HepG2 (cell line): Measurements from ENCODE around the gene NAA38. TPM values are rescaled to one million over a fixed set of nuclear protein-coding genes. Genes with fewer than 3 reads are reported as not detected.

ENCODE experiments used
- ATF7-NPFF ChIP-seq: sonication (generic); formaldehyde crosslinking; IDR thresholded peaks from 2 replicates; pipeline ENCODE4 v1.8.1; 2023; ENCODE audit warnings: mild to moderate bottlenecking, low read depth, missing genetic modification reagents, moderate library complexity
- ATRX ChIP-seq: sonication (generic); formaldehyde crosslinking; IDR thresholded peaks from 2 replicates; pipeline ENCODE4 v1.4.0; 2020; ENCODE audit warnings: missing genetic modification reagents, borderline replicate concordance
- BHLHE40 ChIP-seq: IDR thresholded peaks from 2 replicates; pipeline ENCODE4 v1.6.1; 2011; ENCODE audit warnings: low read length, improper control_type of control experiment
- CCDC6 ChIP-seq: sonication (generic); formaldehyde crosslinking; IDR thresholded peaks from 2 replicates; pipeline ENCODE4 v1.8.1; 2022; ENCODE audit warnings: mild to moderate bottlenecking, missing genetic modification reagents, moderate library complexity
- GABPB1 ChIP-seq: IDR thresholded peaks from 2 replicates; pipeline ENCODE4 v1.6.1; 2016; ENCODE audit warnings: mild to moderate bottlenecking, missing genetic modification reagents, moderate library complexity, missing compliant biosample characterization
- GPBP1L1 ChIP-seq: sonication (generic); formaldehyde crosslinking; IDR thresholded peaks from 2 replicates; pipeline ENCODE4 v1.5.0; 2020; ENCODE audit warnings: mild to moderate bottlenecking, missing genetic modification reagents
- KDM5B ChIP-seq: sonication (generic); formaldehyde crosslinking; IDR thresholded peaks from 2 replicates; pipeline ENCODE4 v1.4.0; 2020; ENCODE audit warnings: missing genetic modification reagents, mild to moderate bottlenecking, borderline replicate concordance
- MAF1 ChIP-seq: sonication (generic); formaldehyde crosslinking; IDR thresholded peaks from 2 replicates; pipeline ENCODE4 v1.5.0; 2020; ENCODE audit warnings: missing genetic modification reagents, borderline replicate concordance
- PCBP2 ChIP-seq: fragments of 200-400 bp; formaldehyde crosslinking; optimal IDR thresholded peaks from 2 replicates; pipeline ENCODE3; 2018; ENCODE audit warnings: low read length, low read depth; ENCODE audit not compliant: poor library complexity, severe bottlenecking
- PHF8 ChIP-seq: sonication (generic); formaldehyde crosslinking; IDR thresholded peaks from 2 replicates; pipeline ENCODE4 v1.5.0; 2020; ENCODE audit warnings: missing genetic modification reagents
- PRMT3 ChIP-seq: sonication (generic); formaldehyde crosslinking; IDR thresholded peaks from 2 replicates; pipeline ENCODE4 v1.8.1; 2022; ENCODE audit warnings: low read depth, mild to moderate bottlenecking, moderate library complexity, missing genetic modification reagents, borderline replicate concordance
- SP4 ChIP-seq: sonication (generic); formaldehyde crosslinking; IDR thresholded peaks from 2 replicates; pipeline ENCODE4 v1.8.1; 2023; ENCODE audit warnings: mild to moderate bottlenecking, missing genetic modification reagents
- TAF15 ChIP-seq: fragments of 200-400 bp; formaldehyde crosslinking; IDR thresholded peaks from one replicate; pipeline ENCODE4 v1.6.1; 2018; ENCODE audit warnings: mild to moderate bottlenecking, low read depth, low read length; ENCODE audit not compliant: poor library complexity, severe bottlenecking
- TIGD3 ChIP-seq: sonication (generic); formaldehyde crosslinking; IDR thresholded peaks from 2 replicates; pipeline ENCODE4 v1.5.1; 2020; ENCODE audit warnings: mild to moderate bottlenecking, missing genetic modification reagents, borderline replicate concordance
- ZMYM2 ChIP-seq: sonication (generic); formaldehyde crosslinking; IDR thresholded peaks from 2 replicates; pipeline ENCODE4 v1.8.0; 2022; ENCODE audit warnings: mild to moderate bottlenecking, missing genetic modification reagents
- ZNF101 ChIP-seq: sonication (generic); formaldehyde crosslinking; IDR thresholded peaks from 2 replicates; pipeline ENCODE4 v1.4.0; 2020; ENCODE audit warnings: mild to moderate bottlenecking, low read depth, missing genetic modification reagents, borderline replicate concordance
- ZNF549 ChIP-seq: sonication (generic); formaldehyde crosslinking; IDR thresholded peaks from 2 replicates; pipeline ENCODE4 v1.5.0; 2020; ENCODE audit warnings: missing genetic modification reagents
- ZNF629 ChIP-seq: sonication (generic); formaldehyde crosslinking; conservative IDR thresholded peaks from 2 replicates; pipeline ENCODE4 v1.5.0; 2020; ENCODE audit warnings: missing genetic modification reagents
- ZNF7 ChIP-seq: IDR thresholded peaks from 2 replicates; pipeline ENCODE4 v1.6.1; 2016; ENCODE audit warnings: missing biosample characterization, missing genetic modification reagents
- ZNF879 ChIP-seq: sonication (generic); formaldehyde crosslinking; IDR thresholded peaks from 2 replicates; pipeline ENCODE4 v1.8.1; 2023; ENCODE audit warnings: missing genetic modification reagents
- polyA plus RNA-seq, 8 experiments: library from polyadenylated mRNA; depleted of rRNA in 3 of 8; stranded (reverse) in 7 of 8; unstranded in 1 of 8; fragments of >200 nt; fragmentation: Illumina TruSeq in 4 of 8; extraction: Trizol in 4 of 8; gene quantifications; 2 replicates each; pipeline versions ENCODE4 v1.2.1 to v1.2.3, GENCODE V29; 2011 to 2016; ENCODE audit warnings: low read depth in 4 of 8, missing spikeins in 1 of 8, mixed read lengths in 1 of 8; ENCODE audit not compliant: insufficient read depth in 1 of 8
- total RNA-seq, 5 experiments: library from RNA; depleted of rRNA; stranded (reverse); fragments of >200 nt; fragmentation: Illumina TruSeq; extraction: Trizol; gene quantifications; 2 replicates each; pipeline ENCODE4 v1.2.3, GENCODE V29; 2016; ENCODE audit warnings: low read depth in 1 of 5
- TF ChIP-seq, protein P1 (sequence below): sonication (generic); formaldehyde crosslinking; IDR thresholded peaks from 2 replicates; pipeline ENCODE4 v1.4.0; 2020; ENCODE audit warnings: missing genetic modification reagents, borderline replicate concordance
- TF ChIP-seq, protein P2 (sequence below): sonication (generic); formaldehyde crosslinking; IDR thresholded peaks from 2 replicates; pipeline ENCODE4 v1.4.0; 2020; ENCODE audit warnings: missing genetic modification reagents

NAA38 gene
- total and polyA plus RNA-seq, 2 of the 13 experiments (the other 11 are each of a cell fraction or from before 2014, with no cell fraction given): 46.9 to 91.6 TPM

DNA sequence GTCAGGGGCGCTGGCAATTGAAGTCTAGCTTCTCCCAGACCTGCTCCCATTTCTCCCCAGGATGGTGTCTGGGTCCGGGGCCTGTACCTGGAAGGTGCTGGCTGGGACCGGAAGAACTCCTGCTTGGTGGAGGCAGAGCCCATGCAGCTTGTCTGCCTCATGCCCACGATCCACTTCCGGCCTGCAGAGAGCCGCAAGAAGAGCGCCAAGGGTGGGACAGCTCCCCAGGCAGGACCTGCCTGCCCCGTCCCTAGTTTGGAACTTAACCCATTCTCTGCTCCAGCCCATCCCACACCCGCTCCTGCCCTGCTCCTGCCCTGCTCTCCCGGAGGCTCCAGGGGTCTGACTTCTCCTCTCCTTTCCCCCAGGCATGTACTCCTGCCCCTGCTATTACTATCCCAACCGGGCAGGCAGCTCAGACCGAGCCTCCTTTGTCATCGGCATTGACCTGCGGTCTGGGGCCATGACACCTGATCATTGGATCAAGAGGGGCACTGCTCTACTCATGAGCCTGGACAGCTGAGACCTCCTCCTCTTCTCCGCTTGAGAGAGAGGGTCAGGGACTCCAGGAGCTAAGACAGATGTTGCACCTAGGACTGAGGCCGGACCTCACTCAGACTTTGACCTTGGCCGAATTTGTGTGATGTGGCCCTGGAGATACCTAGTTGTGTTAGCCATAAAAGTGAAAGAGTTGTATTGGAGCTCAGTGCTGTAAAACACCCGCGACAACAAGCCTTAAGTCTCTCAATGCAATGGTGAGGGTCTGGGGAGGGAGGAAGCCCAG lies 24.2 kb downstream of the NAA38 start (continued):
- TF ChIP-seq TIGD3 (CRISPR knock-in tag) (no peak; the same call in 1 of the 2 replicates), PHF8 (no peak), PRMT3 (CRISPR knock-in tag) (no peak), BHLHE40 (no peak), PCBP2 (no peak), CCDC6 (CRISPR knock-in tag) (peak; percentile 62; the same call in 1 of the 2 replicates), KDM5B (CRISPR knock-in tag) (0 out of 2 replicates have a peak, but pooled peaks have one; percentile 12), ZNF549 (CRISPR knock-in tag) (no peak), GPBP1L1 (CRISPR knock-in tag) (no peak), ZNF101 (CRISPR knock-in tag) (no peak), ZNF879 (CRISPR knock-in tag) (no peak), SP4 (CRISPR knock-in tag) (no peak), ZNF7 (no peak), GABPB1 (CRISPR knock-in tag) (0 out of 2 replicates have a peak, but pooled peaks have one; percentile 54), MAF1 (CRISPR knock-in tag) (no peak), ZNF629 (no peak), ATF7-NPFF (0 out of 2 replicates have a peak, but pooled peaks have one; percentile 34), ATRX (CRISPR knock-in tag) (no peak), ZMYM2 (no peak), TAF15 (no peak)
- TF ChIP-seq, protein P1, sequence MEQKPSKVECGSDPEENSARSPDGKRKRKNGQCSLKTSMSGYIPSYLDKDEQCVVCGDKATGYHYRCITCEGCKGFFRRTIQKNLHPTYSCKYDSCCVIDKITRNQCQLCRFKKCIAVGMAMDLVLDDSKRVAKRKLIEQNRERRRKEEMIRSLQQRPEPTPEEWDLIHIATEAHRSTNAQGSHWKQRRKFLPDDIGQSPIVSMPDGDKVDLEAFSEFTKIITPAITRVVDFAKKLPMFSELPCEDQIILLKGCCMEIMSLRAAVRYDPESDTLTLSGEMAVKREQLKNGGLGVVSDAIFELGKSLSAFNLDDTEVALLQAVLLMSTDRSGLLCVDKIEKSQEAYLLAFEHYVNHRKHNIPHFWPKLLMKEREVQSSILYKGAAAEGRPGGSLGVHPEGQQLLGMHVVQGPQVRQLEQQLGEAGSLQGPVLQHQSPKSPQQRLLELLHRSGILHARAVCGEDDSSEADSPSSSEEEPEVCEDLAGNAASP (CRISPR knock-in tag): peak; percentile 16; the same call in 1 of the 2 replicates
- TF ChIP-seq, protein P2, sequence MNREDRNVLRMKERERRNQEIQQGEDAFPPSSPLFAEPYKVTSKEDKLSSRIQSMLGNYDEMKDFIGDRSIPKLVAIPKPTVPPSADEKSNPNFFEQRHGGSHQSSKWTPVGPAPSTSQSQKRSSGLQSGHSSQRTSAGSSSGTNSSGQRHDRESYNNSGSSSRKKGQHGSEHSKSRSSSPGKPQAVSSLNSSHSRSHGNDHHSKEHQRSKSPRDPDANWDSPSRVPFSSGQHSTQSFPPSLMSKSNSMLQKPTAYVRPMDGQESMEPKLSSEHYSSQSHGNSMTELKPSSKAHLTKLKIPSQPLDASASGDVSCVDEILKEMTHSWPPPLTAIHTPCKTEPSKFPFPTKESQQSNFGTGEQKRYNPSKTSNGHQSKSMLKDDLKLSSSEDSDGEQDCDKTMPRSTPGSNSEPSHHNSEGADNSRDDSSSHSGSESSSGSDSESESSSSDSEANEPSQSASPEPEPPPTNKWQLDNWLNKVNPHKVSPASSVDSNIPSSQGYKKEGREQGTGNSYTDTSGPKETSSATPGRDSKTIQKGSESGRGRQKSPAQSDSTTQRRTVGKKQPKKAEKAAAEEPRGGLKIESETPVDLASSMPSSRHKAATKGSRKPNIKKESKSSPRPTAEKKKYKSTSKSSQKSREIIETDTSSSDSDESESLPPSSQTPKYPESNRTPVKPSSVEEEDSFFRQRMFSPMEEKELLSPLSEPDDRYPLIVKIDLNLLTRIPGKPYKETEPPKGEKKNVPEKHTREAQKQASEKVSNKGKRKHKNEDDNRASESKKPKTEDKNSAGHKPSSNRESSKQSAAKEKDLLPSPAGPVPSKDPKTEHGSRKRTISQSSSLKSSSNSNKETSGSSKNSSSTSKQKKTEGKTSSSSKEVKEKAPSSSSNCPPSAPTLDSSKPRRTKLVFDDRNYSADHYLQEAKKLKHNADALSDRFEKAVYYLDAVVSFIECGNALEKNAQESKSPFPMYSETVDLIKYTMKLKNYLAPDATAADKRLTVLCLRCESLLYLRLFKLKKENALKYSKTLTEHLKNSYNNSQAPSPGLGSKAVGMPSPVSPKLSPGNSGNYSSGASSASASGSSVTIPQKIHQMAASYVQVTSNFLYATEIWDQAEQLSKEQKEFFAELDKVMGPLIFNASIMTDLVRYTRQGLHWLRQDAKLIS (CRISPR knock-in tag): no peak
